ENCODE measurements around the gene KCNH6.

Gene KCNH6

DNA sequence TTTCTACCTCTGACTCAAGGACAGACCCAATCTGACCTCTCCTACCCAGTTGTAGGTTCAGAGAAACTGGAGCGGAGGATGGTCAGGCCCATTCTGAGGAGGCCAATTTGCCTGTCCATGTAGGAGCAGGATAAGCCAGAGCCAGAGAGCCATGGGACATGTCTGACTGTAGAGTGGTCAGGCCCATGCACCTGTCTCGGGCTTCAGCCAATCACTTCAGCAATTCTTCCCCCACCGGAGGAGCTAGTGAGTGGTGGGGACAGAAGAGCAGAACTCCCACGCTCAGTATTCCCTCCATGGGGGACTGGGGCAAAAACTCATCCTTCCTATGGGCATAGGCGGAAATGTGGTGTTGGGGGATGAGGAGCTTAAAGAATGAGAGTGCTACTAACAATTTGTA is 41.4 kb downstream of the KCNH6 start:
- DNase-seq: no peak

DNA sequence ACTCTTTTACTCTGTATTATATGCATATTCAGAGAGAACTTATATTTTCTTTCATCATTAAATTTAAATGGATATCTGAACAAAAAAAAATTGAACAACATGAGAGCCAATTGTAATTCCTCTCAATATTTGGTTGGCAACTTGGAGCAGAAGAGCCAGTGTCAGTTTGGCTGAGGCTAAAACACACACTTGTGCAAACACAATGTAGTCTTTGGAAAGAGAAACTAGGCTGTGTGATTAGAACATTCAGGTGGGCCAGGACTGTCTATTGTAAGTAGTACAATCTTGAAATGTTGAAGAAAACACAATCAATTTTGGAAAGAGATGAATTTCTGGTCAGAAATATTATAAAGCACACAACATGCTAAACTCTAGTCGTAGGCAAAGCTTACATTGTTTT is 44.1 kb downstream of the KCNH6 start:
- DNase-seq: no peak

DNA sequence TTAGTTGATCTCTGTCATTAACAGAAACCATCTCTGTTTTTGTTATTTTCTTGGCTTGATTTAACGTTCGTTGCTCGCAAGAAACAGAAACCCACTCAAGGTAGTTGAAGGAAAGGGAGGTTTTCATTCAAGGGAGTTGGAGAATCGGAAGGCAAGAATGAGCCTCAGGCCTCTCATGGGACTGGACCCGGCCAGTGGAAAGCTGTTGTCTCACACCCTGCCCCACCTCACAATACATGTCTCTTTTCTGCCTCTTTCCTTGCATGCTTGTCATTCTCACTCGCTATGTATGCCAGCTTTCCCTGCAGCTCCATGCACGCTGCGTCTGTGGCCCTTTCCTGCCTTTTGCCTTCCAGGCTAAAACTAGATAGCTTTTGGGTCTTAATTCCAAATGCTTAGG is 45.4 kb downstream of the KCNH6 start:
- DNase-seq: no peak

DNA sequence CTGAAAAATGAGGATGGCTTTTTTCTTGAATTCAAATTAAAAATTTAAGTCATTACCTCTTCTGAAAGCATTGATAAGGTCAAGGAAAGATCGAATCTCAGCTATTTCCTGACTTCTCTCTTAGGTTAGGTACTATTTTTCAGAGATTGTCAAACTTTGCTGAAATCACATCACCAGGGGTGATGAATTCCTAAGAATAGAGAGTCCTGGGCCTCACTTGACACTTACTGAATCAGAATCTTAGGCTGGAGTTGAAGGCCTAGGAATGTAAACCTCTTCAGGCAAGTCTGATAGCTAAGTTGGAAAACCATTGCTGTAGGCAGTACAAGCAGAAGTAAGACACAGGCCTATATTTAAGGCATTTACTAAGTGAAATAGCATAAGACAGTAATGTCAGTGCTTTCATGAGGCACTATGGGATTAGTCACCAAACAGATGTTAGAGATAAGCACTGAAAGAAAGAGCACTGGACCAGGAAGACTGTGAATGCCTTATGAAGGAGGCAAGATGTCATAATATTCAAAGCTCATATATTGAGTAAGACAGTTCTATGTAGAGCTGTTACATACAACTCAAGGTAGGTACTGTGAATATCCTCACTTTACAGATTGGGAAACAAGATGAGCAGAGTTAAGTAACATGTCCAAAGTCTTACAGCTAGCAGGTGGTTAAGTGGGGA is 48.6 kb downstream of the KCNH6 start:
- DNase-seq: no peak

DNA sequence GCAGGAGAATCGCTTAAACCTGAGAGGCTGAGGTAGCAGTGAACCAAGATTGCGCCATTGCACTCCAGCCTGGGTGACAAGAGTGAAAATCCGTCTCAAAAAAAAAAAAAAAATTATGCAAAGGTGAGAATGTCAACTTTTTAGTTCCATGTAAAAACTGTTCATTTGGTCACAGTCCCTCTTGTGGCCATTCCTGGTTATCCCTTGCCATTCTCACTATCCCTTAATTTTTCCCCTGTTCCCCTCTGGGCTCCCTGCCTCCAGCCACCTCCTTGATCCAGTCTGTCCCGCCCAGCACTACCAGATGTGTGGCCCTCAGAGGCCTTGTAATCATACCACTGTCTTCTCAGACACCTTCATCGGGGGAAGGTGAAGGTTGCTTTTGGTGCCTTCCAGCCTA is 50.5 kb downstream of the KCNH6 start:
- DNase-seq: no peak

- DNase-seq: no peak
These were observed 55.0 kb downstream of the KCNH6 start for GRCh38 chr17:63578027-63578768.

DNA sequence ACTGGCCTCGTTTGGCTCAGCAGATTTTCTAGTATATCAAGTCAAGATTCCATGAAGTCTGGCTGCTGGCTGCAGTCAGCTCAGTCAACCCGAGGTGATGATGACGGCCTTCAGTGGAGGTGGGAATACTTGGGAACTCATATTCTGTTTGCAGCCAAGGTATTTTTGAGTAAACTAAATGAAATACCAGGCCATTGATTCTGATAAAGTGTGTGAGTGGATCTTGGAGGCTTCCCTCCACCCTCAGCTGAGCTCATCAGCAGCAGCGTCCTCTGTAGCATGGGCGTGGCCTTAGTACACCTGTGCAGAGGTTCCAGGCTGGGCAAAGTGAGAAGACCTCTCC is 55.6 kb downstream of the KCNH6 start:
- DNase-seq: no peak

DNA sequence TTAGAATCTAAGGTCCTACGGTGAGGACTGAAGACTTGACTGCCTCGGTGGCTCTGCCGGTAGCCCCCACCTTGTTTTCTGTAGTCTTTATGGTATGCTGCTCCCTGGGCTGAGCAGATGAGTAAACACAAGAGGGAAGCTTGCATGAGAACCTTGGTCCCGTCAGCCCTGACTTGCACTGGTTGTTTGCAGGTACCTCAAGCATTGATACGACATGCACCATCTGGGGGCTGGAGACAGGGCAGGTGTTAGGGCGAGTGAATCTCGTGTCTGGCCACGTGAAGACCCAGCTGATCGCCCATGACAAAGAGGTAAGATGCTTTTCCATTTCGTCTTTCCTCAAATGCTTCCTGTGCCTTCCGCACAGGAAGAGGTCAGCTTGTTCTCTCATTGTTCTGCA is 56.5 kb downstream of the KCNH6 start:
- DNase-seq: no peak

GRCh38 chr17:63587770-63588169 is 64.6 kb downstream of the KCNH6 start:
- DNase-seq: no peak

DNA sequence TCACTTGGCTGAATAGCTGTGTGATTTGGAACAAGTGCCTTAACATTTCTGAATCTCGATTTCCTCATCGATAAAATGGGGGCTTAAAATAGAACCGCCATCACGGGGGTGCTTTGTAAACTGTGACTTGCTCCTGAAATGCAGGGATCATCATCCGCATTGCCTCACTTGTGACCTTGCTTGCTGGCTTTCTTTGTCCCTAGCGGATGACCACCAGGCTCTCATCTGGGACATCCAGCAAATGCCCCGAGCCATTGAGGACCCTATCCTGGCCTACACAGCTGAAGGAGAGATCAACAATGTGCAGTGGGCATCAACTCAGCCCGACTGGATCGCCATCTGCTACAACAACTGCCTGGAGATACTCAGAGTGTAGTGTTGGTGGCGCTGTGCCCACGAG is 65.6 kb downstream of the KCNH6 start:
- no peak for DNase-seq

GRCh38 chr17:63589646-63590045 is 66.5 kb downstream of the KCNH6 start:
- no peak for DNase-seq

- no peak for DNase-seq
These were observed 69.6 kb downstream of the KCNH6 start for GRCh38 chr17:63592797-63593196.

DNA sequence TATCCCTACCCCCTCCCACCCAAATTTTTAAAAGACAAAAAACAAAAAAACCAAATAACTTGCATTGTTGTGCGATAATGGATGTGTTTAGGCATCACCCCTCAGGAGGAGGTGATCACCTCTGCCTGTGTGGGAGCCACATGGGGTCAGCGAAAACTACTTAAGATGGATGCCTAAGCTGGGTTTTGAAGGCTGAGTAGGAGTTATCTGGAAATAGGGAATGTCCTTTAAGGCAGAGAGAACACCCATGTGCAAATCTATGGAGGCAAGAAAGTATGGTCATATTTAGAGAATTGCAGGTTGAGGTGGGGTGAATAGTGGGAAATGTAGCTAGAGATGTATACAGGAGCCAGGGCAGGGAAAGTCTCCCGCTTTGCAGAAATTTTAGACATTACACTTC is 72.0 kb downstream of the KCNH6 start:
- DNase-seq: no peak
